EL (cell line): ENCODE measurements around the gene FLRT3.
A peak's percentile ranks its signal among the peaks of the same experiment; 100 is the strongest.

Experiments
- DNase-seq: peaks from one replicate; pipeline ENCODE4 v3.0.0-alpha.2; 2016

Gene FLRT3

GRCh38 chr20:14313341-14314020, 23.9 kb downstream of the FLRT3 start:
- DNase-seq = no peak

GRCh38 chr20:14312001-14312400, 25.4 kb downstream of the FLRT3 start:
- DNase-seq = no peak

GRCh38 chr20:14310977-14311627, 26.3 kb downstream of the FLRT3 start:
- no peak for DNase-seq

- no peak for DNase-seq
These were observed 29.5 kb downstream of the FLRT3 start for GRCh38 chr20:14307956-14308355.

- no peak for DNase-seq
These were observed 32.9 kb downstream of the FLRT3 start for GRCh38 chr20:14304472-14304871.

GRCh38 chr20:14303651-14304050, 33.8 kb downstream of the FLRT3 start:
- no peak for DNase-seq

GRCh38 chr20:14303106-14303505, 34.3 kb downstream of the FLRT3 start:
- DNase-seq = no peak

- no peak for DNase-seq
These were observed 37.6 kb downstream of the FLRT3 start for GRCh38 chr20:14299831-14300230.

- no peak for DNase-seq
These were observed 41.6 kb downstream of the FLRT3 start for GRCh38 chr20:14295770-14296309.

GRCh38 chr20:14295238-14295637, 42.2 kb downstream of the FLRT3 start:
- DNase-seq = no peak

GRCh38 chr20:14291502-14291901, 45.9 kb downstream of the FLRT3 start:
- no peak for DNase-seq

GRCh38 chr20:14288341-14289330, 48.8 kb downstream of the FLRT3 start:
- DNase-seq = peak; percentile 25

- DNase-seq = no peak
These were observed 53.0 kb downstream of the FLRT3 start for GRCh38 chr20:14284443-14284842.

GRCh38 chr20:14282140-14282539, 55.3 kb downstream of the FLRT3 start:
- no peak for DNase-seq
